ENCODE data around the gene UACA.

GRCh38 chr15:70664494-70664893, 98.9 kb downstream of the UACA start:
- TF ChIP-seq CTCF (IDR thresholded peaks at IDR 0.05) (no peak), POLR2A (IDR thresholded peaks at IDR 0.05) (no peak)

Data from body of pancreas (tissue), 4 donors.